NCI-H524 (cell line): ENCODE results near the gene GTF2F2.
A peak's percentile ranks its signal among the peaks of the same experiment; 100 is the strongest.

Source experiments
- DNase-seq, 2 experiments: peaks; one replicate each; lab custom pipeline; 2025; lab: John Stamatoyannopoulos, UW

The GTF2F2 gene

GRCh38 chr13:45119991-45120864 lies at the start of gene GTF2F2:
Gene GTF2F2 (plus strand): TSS chr13:45120510. CDS start chr13:45120656, 146 bp downstream.
- DNase-seq: peak; percentile 66 to 84

GRCh38 chr13:45073809-45074208 lies 46.5 kb upstream of the GTF2F2 start:
- DNase-seq: no peak

DNA sequence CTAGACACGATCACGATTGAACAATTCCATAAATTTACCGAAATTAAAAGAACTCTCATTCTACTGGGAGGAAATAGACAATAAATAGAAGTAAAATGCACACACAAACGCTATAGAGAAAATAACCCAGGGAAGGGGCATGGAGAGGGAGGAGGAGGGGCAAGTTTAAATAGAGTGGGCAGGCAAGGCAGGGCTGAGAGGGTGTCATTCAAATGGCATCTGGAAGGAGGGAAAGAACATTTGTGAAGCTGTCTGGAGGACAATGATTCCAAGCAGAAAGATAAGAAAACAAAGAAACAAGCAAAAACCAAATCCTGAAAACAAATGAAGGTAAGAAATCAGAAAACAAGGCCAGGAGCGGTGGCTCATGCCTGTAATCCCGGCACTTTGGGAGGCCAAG lies 45.6 kb upstream of the GTF2F2 start:
- no peak for DNase-seq

GRCh38 chr13:45078003-45078402 lies 42.3 kb upstream of the GTF2F2 start:
- DNase-seq: no peak

DNA sequence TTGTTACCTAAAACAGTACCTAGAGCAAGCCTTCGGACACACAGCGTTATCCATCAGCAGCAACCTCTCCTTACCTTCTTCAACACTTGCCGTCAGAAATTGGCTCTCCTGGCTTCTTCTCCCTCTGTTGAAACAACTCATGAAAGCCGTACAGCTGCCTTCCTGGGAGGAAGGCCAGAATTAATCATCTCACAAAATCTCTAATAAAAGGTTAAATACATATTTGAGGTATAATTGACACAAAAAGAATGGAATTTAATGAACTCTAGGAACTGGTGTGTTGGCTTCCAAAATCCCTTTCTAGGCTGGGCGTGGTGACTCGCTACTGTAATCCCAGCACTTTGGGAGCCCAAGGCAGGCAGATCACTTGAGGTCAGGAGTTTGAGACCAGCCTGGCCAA lies 37.3 kb upstream of the GTF2F2 start:
- no peak for DNase-seq

GRCh38 chr13:45084515-45084914 lies 35.8 kb upstream of the GTF2F2 start:
- DNase-seq: no peak

DNA sequence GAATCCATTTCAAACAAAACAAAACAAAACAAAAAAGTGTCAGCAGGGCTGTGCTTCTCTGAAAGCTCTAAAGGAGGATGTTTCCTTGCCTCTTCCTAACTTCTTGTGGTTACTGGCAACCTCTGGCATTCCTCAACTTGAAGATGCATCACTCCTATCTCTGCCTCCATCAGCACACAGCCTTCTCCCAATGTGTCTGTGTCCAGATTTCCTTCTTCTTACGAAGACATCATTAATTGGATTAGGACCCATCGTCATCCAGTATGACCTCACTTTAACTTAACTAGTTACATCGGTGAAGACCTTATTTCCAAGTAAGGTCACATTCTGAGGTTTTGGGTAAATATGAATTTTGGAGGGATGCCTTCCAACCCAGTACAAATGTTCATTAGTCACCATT lies 33.8 kb upstream of the GTF2F2 start:
- no peak for DNase-seq

DNA sequence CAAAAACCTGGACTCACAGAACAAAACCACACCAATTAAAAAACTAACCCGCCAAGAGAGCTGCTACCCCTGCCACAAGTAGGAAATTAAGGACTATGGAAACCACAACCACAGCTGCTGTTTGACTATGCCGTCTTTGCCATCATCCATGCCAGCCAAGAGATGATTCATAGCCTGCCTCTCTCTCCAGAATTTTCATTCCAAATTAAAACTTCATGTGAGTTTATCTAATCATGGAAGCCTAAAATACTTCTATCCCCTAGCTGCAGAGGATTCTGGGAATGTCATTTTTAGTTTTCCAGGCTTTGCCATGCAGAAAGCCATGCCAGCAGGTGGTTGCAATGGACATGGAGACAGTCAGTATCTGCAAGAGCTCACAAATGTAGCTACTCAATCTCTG lies 27.6 kb upstream of the GTF2F2 start:
- DNase-seq: no peak

DNA sequence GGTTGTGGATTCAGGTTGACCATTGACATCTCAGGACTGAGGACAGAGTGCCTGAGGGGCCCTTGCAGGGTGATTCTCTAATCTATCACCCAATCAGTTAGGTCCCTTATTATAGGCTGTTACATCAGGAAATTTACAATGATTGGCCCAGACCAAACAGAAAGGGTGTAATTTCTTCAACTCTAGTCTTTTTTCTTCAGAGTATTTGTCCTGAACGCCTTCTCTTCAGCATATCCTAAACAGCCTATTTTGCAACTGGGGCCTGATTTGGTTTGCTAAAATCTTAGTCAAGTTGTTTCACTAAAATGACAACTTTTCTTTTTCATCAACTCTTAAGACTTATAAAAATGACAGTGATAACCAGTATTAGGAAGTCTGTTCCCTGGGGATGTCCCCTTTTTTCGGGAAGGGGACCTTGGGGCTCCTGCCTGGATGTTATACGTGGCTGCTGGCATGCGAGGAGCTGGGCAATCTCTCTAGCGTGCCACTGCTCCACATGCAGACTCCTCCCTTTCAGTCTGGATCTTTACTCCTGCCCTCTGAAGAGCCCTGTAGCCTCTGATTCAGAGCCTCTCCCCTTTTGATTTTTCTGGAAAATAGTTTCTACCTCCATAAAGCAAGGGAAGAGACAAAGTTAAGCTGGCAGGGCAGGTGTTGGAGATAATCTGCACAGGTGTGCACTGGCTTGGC lies 19.6 kb upstream of the GTF2F2 start:
- DNase-seq: no peak

DNA sequence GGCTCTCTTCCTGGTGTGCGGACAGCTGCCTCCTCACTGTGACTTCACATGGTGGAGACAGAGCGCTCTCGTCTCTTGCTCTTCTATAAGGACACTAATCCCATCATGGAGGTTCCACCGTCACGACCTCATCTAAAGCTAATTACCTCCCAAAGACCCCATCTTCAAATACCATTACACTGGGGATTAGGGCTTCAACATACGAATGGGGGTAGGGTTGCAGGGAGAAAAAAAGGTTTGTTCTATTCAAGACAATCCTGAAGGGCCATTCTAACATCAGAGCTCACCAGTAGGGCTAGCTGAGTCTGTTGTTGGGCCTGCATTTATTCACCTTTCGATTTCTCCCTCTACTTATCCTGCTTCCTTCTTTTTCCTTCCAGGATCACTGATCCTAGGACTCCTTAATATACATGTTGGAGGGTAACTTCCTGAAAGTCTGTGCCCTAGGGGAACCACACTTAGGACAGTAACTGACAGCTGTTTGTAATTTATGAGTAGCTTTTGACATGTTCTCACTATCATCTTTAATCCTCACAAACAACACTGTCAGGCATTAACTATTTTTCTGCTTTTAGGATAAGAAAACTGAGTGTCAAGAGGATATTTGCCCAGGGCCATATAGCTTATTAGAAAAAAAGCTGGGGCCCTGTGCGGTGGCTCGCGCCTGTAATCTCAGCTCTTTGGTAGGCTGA lies 18.8 kb upstream of the GTF2F2 start:
- DNase-seq: no peak

DNA sequence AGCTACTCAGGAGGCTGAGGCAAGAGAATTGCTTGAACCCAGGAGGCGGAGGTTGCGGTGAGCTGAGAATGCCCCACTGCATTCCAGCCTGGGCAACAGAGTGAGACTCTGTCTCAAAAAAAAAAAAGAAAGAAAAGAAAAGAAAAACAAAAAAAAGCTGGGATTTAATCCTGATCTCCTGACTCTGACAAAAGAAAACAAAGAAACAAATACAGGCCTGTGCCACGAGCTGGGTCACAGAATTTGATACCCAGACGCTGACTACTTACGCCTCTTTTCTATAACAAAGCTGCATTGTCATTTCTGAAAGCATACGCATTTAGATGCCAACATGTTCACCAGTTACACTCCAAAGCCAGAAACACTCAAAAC lies 18.2 kb upstream of the GTF2F2 start:
- DNase-seq: no peak

GRCh38 chr13:45103449-45103848 lies 16.9 kb upstream of the GTF2F2 start:
- DNase-seq: no peak

DNA sequence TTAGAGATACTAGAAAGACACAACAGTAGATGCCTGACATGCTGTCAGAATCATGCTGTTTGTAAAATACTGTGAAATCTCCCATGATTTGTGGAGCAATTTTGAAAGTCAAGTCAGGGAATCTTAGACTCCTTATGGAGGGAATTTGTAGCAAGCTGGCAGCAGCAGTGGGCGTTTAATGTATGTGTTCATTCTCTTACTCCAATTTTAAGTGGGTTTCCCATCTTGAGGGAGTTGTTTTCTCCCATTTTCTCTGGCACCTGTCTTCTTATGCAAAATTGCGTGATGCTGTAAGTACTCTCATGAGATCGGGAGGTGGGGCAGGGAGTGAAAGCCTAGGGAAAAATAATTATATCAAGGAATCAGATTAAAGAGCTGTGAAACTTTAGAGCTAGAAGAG lies 16.0 kb upstream of the GTF2F2 start:
- DNase-seq: no peak

DNA sequence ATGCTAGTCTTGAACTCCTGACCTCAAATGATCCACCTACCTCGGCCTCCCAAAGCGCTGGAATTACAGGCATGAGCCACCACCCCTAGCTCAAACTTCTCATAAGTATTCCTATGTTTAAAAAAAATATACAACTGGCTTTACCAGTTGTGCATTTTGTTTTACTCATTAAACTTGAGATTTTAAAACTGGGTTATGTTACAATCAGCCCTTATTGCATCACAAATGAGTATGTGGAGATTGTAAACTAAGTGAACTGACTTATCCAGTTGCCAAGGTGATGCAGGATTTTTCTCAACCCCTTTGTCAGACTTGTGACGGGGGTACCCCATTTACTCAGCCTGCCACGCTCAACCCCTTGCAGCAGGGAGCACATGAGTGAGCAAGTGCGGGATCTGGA lies 14.4 kb upstream of the GTF2F2 start:
- DNase-seq: no peak

- no peak for DNase-seq
Measured at GRCh38 chr13:45107539-45107938, 12.8 kb upstream of the GTF2F2 start.

DNA sequence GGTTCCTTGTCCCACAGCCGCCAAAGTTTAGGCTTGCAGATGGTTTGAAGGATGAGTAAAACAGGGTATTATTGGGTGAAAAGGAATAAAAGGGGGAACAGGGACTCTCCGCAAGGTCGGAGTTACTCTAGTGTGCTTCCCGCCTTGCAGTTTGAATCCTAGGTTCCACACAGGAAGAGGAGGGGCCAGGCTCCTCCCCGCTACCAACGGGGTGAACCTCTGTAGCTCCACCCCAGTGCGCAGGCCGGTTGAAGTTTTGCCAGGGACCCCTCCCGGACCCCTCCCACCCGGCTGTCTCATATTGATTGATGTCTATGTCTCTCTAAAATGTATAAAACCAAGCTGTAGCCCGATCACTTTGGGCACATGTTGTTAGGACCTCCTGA lies 11.6 kb upstream of the GTF2F2 start:
- DNase-seq: no peak

GRCh38 chr13:45109102-45109720 lies 11.1 kb upstream of the GTF2F2 start:
- DNase-seq: no peak

DNA sequence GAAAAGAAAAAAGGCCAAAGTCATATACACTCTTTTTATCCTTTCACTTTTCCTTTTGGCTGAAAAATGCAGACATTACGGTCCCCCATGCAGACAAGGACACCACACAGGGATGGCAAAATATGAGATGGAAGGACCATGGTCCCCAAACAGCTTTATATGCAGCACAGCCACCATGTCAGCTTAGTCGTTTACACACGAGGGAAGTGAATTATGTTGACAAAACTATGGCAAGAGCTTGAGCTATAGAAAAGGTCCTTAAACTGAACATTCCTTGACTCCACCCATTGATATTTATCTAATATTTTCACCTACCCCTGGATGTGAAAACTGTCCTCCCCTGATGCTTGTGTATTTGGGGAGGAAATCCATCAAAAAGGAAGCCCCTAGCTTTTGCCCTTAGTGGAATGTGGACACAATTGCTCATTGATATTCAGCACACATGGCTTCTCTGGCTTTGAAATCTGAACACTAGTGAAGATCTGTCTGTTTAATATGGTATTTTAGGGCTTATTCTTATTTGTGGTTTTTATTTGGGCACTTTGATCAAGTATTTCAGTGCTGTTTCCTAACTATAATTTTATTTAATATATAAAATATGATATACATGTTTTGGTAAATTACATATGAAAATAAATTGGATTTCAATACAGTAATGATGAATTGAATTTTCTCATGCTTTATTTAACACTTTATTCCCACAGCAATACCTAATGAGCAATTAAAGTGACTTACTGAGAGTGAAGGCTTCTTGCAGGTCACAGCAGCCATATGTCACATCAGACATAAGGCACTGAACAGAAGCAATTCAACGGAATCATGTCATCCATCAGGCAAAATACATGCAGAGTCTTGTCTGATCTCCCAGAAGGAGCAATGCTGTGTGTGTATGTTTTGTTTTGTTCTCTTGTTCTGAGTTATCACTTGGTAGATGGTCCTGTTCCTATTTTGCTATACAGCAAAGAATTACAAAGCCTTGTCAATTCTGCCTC lies 6.8 kb upstream of the GTF2F2 start:
- DNase-seq: peak; percentile 9 to 70

- no peak for DNase-seq
Measured at GRCh38 chr13:45119469-45119990, 780 bp upstream of the GTF2F2 start.

- peak in 1 of 2 experiments; percentile 35 for DNase-seq
Measured at GRCh38 chr13:45120967-45121831, 889 bp downstream of the GTF2F2 start.
